ENCODE results near the gene SCFD2. TPM values are rescaled to one million over a fixed set of nuclear protein-coding genes. Genes with fewer than 3 reads are reported as not detected.

SCFD2 gene
- total and polyA plus RNA-seq, 8 donors = 4.0 to 13.5 (median 8.9) TPM

DNA sequence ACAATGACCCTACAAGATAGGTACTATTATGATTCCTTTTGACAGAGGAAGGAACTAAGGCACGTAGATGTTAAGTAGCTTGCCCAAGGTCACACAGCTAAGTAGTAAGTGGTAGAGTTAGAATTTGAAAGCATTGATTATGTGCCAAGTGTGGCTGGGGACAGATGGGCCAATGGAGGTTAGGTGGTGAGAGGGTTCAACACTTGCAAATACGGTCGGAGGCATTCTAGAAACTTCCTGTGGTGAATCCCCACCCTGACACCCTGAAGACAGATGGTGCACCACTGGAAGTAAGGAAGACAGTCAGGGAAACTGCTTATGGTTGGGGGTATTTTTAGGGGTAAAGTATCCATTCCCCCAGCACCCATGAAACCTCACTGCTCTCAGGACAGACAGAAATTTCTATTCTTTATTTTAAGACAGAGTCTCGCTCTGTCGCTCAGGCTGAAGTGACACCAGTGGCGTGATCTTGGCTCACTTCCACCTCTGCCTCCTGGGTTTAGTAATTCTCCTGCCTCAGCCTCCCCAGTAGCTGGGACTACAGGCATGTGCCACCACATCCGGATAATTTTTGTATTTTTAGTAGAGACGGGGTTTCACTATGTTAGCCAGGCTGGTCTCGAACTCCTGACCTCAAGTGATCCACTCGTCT is 361.2 kb downstream of the SCFD2 start:
- Histone ChIP-seq H3K27me3 (no peaks in the 10 kb centered on the region), H3K9me3 (no peaks in the 10 kb centered on the region), H3K4me1 (peaks cover 12 to 37% (median 19%) of the 10 kb centered on the region in 3 donors), H3K4me3 (no peak overlapping the region), H3K36me3 (no peaks in the 10 kb centered on the region), H3K27ac (no peak overlapping the region)
- WGBS, 2 donors = 89 to 90% methylated on average over 10 of the region's 10 CpGs
- ATAC-seq (no peak), DNase-seq (no peak), FAIRE-seq (no peak)
- no peak for TF ChIP-seq CTCF (IDR thresholded peaks at IDR 0.05)
- intact Hi-C loops (cut with DNase I) = no loop called here

- no peak overlapping the region for H3K4me3 ChIP-seq
- H3K9me3 ChIP-seq = no peaks in the 10 kb centered on the region
- H3K4me1 ChIP-seq = peaks cover 6 to 36% (median 13%) of the 10 kb centered on the region in 3 donors
- 94 to 95% methylated on average over 3 of the region's 3 CpGs for WGBS, 2 donors
- H3K27ac ChIP-seq = no peak overlapping the region
- intact Hi-C loops (cut with DNase I) = no loop called here
- ATAC-seq (no peak), FAIRE-seq (no peak), DNase-seq (no peak)
- no peaks in the 10 kb centered on the region for H3K27me3 ChIP-seq
- TF ChIP-seq CTCF (IDR thresholded peaks at IDR 0.05) = no peak
- H3K36me3 ChIP-seq = no peaks in the 10 kb centered on the region
Measured at GRCh38 chr4:53003959-53004358, 361.9 kb downstream of the SCFD2 start.

DNA sequence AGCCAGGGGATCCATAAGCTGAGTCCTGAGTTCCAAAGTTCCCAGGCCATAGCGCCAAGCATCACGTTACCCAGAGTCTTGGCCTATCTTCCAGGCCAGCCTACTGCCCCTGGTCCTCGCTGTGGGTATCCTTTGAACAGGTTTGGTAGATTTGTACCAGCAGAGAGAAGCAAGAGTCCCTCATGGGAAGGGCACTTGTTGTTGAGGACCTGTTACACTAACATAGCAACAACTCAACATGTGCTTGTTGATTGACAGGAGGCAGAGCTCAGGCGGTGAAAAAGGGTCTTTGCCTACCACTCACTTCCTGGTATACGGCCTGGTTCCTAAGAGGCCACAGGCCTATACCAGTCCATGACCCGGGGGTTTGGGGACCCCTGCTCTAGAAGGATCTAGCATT is 365.3 kb downstream of the SCFD2 start:
- DNase-seq (no peak), FAIRE-seq (no peak), ATAC-seq (no peak)
- H3K36me3 ChIP-seq = no peaks in the 10 kb centered on the region
- H3K27me3 ChIP-seq = no peaks in the 10 kb centered on the region
- intact Hi-C loops (cut with DNase I) = no loop called here
- no peak overlapping the region for H3K27ac ChIP-seq
- no peaks in the 10 kb centered on the region for H3K9me3 ChIP-seq
- 93 to 94% methylated on average over 6 of the region's 6 CpGs for WGBS, 2 donors
- TF ChIP-seq CTCF (IDR thresholded peaks at IDR 0.05) = no peak
- peaks cover 25 to 52% (median 27%) of the 10 kb centered on the region in 3 donors for H3K4me1 ChIP-seq
- H3K4me3 ChIP-seq = no peak overlapping the region

GRCh38 chr4:52999626-53000025 is 366.2 kb downstream of the SCFD2 start:
- Histone ChIP-seq H3K4me3 (no peak overlapping the region), H3K27ac (no peak overlapping the region), H3K4me1 (peaks cover 23 to 58% (median 30%) of the 10 kb centered on the region in 3 donors), H3K27me3 (no peaks in the 10 kb centered on the region), H3K36me3 (no peaks in the 10 kb centered on the region), H3K9me3 (no peaks in the 10 kb centered on the region)
- intact Hi-C loops (cut with DNase I) = no loop called here
- 58 to 65% methylated on average over 6 of the region's 6 CpGs for WGBS, 2 donors
- DNase-seq = no peak
- no peak for FAIRE-seq
- TF ChIP-seq CTCF (IDR thresholded peaks at IDR 0.05) = no peak
- ATAC-seq = no peak

DNA sequence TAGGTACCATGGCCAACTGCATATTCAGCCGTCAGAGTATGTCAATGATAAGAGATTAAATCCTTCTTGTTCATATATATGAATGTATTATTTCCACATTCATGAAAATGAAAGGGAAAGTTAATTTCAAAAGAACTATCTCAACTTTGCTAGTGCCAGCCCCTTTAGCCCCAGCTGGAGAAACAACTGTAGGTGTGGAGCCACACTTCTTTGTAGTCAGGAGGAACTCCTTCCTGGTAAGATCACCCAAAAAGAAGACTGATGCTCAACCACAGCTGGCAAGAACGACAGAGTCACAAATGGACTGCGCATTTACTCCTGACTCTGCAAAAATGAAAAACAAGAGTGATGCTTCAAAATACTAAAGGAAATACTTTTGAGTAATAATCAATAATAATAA is 367.4 kb downstream of the SCFD2 start:
- Histone ChIP-seq H3K36me3 (no peaks in the 10 kb centered on the region), H3K9me3 (no peaks in the 10 kb centered on the region), H3K4me3 (no peak overlapping the region), H3K27me3 (no peaks in the 10 kb centered on the region), H3K4me1 (peaks cover 23 to 70% (median 36%) of the 10 kb centered on the region in 3 donors), H3K27ac (peak overlapping the region in 1 of 4 donors; percentile 66)
- no peak for ATAC-seq
- 85 to 89% methylated on average over 3 of the region's 3 CpGs for WGBS, 2 donors
- no peak for TF ChIP-seq CTCF (IDR thresholded peaks at IDR 0.05)
- no peak for DNase-seq
- no peak for FAIRE-seq
- intact Hi-C loops (cut with DNase I) = no loop called here
